ENCODE results near the gene ARL14EPL. TPM values are rescaled to one million over a fixed set of nuclear protein-coding genes. Genes with fewer than 3 reads are reported as not detected.

The ARL14EPL gene
- polyA plus RNA-seq, 4 donors: 0.06 TPM; not detected in 3

- no peaks in the 10 kb centered on the region for H3K9me3 ChIP-seq (ENCODE audit: control insufficient read depth in 2 of 2, insufficient read depth in 1 of 2, low read depth in 1 of 2, low read length in 1 of 2)
- WGBS, 3 donors: 75 to 89% (median 80%) methylated on average over 3 of the region's 3 CpGs
- no peaks in the 10 kb centered on the region for H3K4me1 ChIP-seq (ENCODE audit: control insufficient read depth in 3 of 3, insufficient read depth in 2 of 3, low read depth in 1 of 3, low read length in 2 of 3)
- H3K4me3 ChIP-seq (ENCODE audit: low read depth in 1 of 3, low read length in 3 of 3): no peak overlapping the region
- H3K36me3 ChIP-seq (ENCODE audit: control insufficient read depth in 3 of 3, insufficient read depth in 2 of 3, low read depth in 1 of 3, low read length in 3 of 3): no peaks in the 10 kb centered on the region
- DNase-seq: no peak
- peaks cover 0 to 6% (median 0%) of the 10 kb centered on the region in 3 donors for H3K27me3 ChIP-seq (ENCODE audit: control insufficient read depth in 3 of 3, insufficient read depth in 3 of 3, low read length in 3 of 3)
- no peak for FAIRE-seq
- H3K27ac ChIP-seq (ENCODE audit: low read depth in 1 of 3, low read length in 2 of 3): no peak overlapping the region
These were observed 22.5 kb upstream of the ARL14EPL start for GRCh38 chr5:116009806-116010205.

- no peak for FAIRE-seq
- no peaks in the 10 kb centered on the region for H3K4me1 ChIP-seq (ENCODE audit: control insufficient read depth in 3 of 3, insufficient read depth in 2 of 3, low read depth in 1 of 3, low read length in 2 of 3)
These were observed 21.2 kb upstream of the ARL14EPL start for GRCh38 chr5:116011046-116011445.

GRCh38 chr5:116013207-116013785 is 19.0 kb upstream of the ARL14EPL start:
- FAIRE-seq (no peak), DNase-seq (no peak)
- H3K36me3 ChIP-seq (ENCODE audit: control insufficient read depth in 3 of 3, insufficient read depth in 2 of 3, low read depth in 1 of 3, low read length in 3 of 3): no peaks in the 10 kb centered on the region
- WGBS, 3 donors: 57 to 66% (median 58%) methylated on average over 6 of the region's 6 CpGs
- H3K4me3 ChIP-seq (ENCODE audit: low read depth in 1 of 3, low read length in 3 of 3): no peak overlapping the region
- H3K4me1 ChIP-seq (ENCODE audit: control insufficient read depth in 3 of 3, insufficient read depth in 2 of 3, low read depth in 1 of 3, low read length in 2 of 3): no peaks in the 10 kb centered on the region
- no peak overlapping the region for H3K27ac ChIP-seq (ENCODE audit: low read depth in 1 of 3, low read length in 2 of 3)
- no peaks in the 10 kb centered on the region for H3K9me3 ChIP-seq (ENCODE audit: control insufficient read depth in 2 of 2, insufficient read depth in 1 of 2, low read depth in 1 of 2, low read length in 1 of 2)
- H3K27me3 ChIP-seq (ENCODE audit: control insufficient read depth in 3 of 3, insufficient read depth in 3 of 3, low read length in 3 of 3): peaks cover 0 to 6% (median 0%) of the 10 kb centered on the region in 3 donors

More at GRCh38 chr5:116011046-116011445, 21.2 kb upstream of the ARL14EPL start:
- H3K27ac ChIP-seq (ENCODE audit: low read depth in 1 of 3, low read length in 2 of 3): no peak overlapping the region
- no peak for DNase-seq
- no peaks in the 10 kb centered on the region for H3K9me3 ChIP-seq (ENCODE audit: control insufficient read depth in 2 of 2, insufficient read depth in 1 of 2, low read depth in 1 of 2, low read length in 1 of 2)
- no peaks in the 10 kb centered on the region for H3K36me3 ChIP-seq (ENCODE audit: control insufficient read depth in 3 of 3, insufficient read depth in 2 of 3, low read depth in 1 of 3, low read length in 3 of 3)
- H3K4me3 ChIP-seq (ENCODE audit: low read depth in 1 of 3, low read length in 3 of 3): no peak overlapping the region
- H3K27me3 ChIP-seq (ENCODE audit: control insufficient read depth in 3 of 3, insufficient read depth in 3 of 3, low read length in 3 of 3): peaks cover 0 to 6% (median 0%) of the 10 kb centered on the region in 3 donors

GRCh38 chr5:116013936-116014335 is 18.3 kb upstream of the ARL14EPL start:
- Histone ChIP-seq H3K9me3 (ENCODE audit: control insufficient read depth in 2 of 2, insufficient read depth in 1 of 2, low read depth in 1 of 2, low read length in 1 of 2) (no peaks in the 10 kb centered on the region), H3K27me3 (ENCODE audit: control insufficient read depth in 3 of 3, insufficient read depth in 3 of 3, low read length in 3 of 3) (peaks cover 0 to 6% (median 0%) of the 10 kb centered on the region in 3 donors), H3K36me3 (ENCODE audit: control insufficient read depth in 3 of 3, insufficient read depth in 2 of 3, low read depth in 1 of 3, low read length in 3 of 3) (no peaks in the 10 kb centered on the region), H3K4me1 (ENCODE audit: control insufficient read depth in 3 of 3, insufficient read depth in 2 of 3, low read depth in 1 of 3, low read length in 2 of 3) (no peaks in the 10 kb centered on the region), H3K27ac (ENCODE audit: low read depth in 1 of 3, low read length in 2 of 3) (no peak overlapping the region), H3K4me3 (ENCODE audit: low read depth in 1 of 3, low read length in 3 of 3) (no peak overlapping the region)
- FAIRE-seq (no peak), DNase-seq (no peak)

GRCh38 chr5:116023619-116024018 is 8.7 kb upstream of the ARL14EPL start:
- no peak for DNase-seq
- H3K27me3 ChIP-seq (ENCODE audit: control insufficient read depth in 3 of 3, insufficient read depth in 3 of 3, low read length in 3 of 3): no peaks in the 10 kb centered on the region
- FAIRE-seq: no peak
- no peak overlapping the region for H3K27ac ChIP-seq (ENCODE audit: low read depth in 1 of 3, low read length in 2 of 3)
- no peaks in the 10 kb centered on the region for H3K4me1 ChIP-seq (ENCODE audit: control insufficient read depth in 3 of 3, insufficient read depth in 2 of 3, low read depth in 1 of 3, low read length in 2 of 3)
- H3K4me3 ChIP-seq (ENCODE audit: low read depth in 1 of 3, low read length in 3 of 3): no peak overlapping the region
- no peaks in the 10 kb centered on the region for H3K9me3 ChIP-seq (ENCODE audit: control insufficient read depth in 2 of 2, insufficient read depth in 1 of 2, low read depth in 1 of 2, low read length in 1 of 2)
- no peaks in the 10 kb centered on the region for H3K36me3 ChIP-seq (ENCODE audit: control insufficient read depth in 3 of 3, insufficient read depth in 2 of 3, low read depth in 1 of 3, low read length in 3 of 3)

GRCh38 chr5:116025866-116026265 is 6.4 kb upstream of the ARL14EPL start:
- H3K36me3 ChIP-seq (ENCODE audit: control insufficient read depth in 3 of 3, insufficient read depth in 2 of 3, low read depth in 1 of 3, low read length in 3 of 3): no peaks in the 10 kb centered on the region
- no peaks in the 10 kb centered on the region for H3K4me1 ChIP-seq (ENCODE audit: control insufficient read depth in 3 of 3, insufficient read depth in 2 of 3, low read depth in 1 of 3, low read length in 2 of 3)
- H3K9me3 ChIP-seq (ENCODE audit: control insufficient read depth in 2 of 2, insufficient read depth in 1 of 2, low read depth in 1 of 2, low read length in 1 of 2): no peaks in the 10 kb centered on the region
- no peak overlapping the region for H3K27ac ChIP-seq (ENCODE audit: low read depth in 1 of 3, low read length in 2 of 3)
- H3K27me3 ChIP-seq (ENCODE audit: control insufficient read depth in 3 of 3, insufficient read depth in 3 of 3, low read length in 3 of 3): no peaks in the 10 kb centered on the region
- 58 to 86% (median 82%) methylated on average over 1 of the region's 1 CpG for WGBS, 3 donors
- H3K4me3 ChIP-seq (ENCODE audit: low read depth in 1 of 3, low read length in 3 of 3): no peak overlapping the region
- DNase-seq (no peak), FAIRE-seq (no peak)

- no peak overlapping the region for H3K4me3 ChIP-seq (ENCODE audit: low read depth in 1 of 3, low read length in 3 of 3)
- 73 to 75% (median 74%) methylated on average over 3 of the region's 3 CpGs for WGBS, 3 donors
- DNase-seq (no peak), FAIRE-seq (no peak)
- H3K27ac ChIP-seq (ENCODE audit: low read depth in 1 of 3, low read length in 2 of 3): no peak overlapping the region
- H3K4me1 ChIP-seq (ENCODE audit: control insufficient read depth in 3 of 3, insufficient read depth in 2 of 3, low read depth in 1 of 3, low read length in 2 of 3): no peaks in the 10 kb centered on the region
- peaks cover 0 to 3% (median 0%) of the 10 kb centered on the region in 3 donors for H3K27me3 ChIP-seq (ENCODE audit: control insufficient read depth in 3 of 3, insufficient read depth in 3 of 3, low read length in 3 of 3)
- H3K36me3 ChIP-seq (ENCODE audit: control insufficient read depth in 3 of 3, insufficient read depth in 2 of 3, low read depth in 1 of 3, low read length in 3 of 3): no peaks in the 10 kb centered on the region
- no peaks in the 10 kb centered on the region for H3K9me3 ChIP-seq (ENCODE audit: control insufficient read depth in 2 of 2, insufficient read depth in 1 of 2, low read depth in 1 of 2, low read length in 1 of 2)
These were observed 719 bp downstream of the ARL14EPL start for GRCh38 chr5:116032991-116033390.

- FAIRE-seq (no peak), DNase-seq (no peak)
- Histone ChIP-seq H3K9me3 (ENCODE audit: control insufficient read depth in 2 of 2, insufficient read depth in 1 of 2, low read depth in 1 of 2, low read length in 1 of 2) (no peaks in the 10 kb centered on the region), H3K4me3 (ENCODE audit: low read depth in 1 of 3, low read length in 3 of 3) (no peak overlapping the region), H3K27me3 (ENCODE audit: control insufficient read depth in 3 of 3, insufficient read depth in 3 of 3, low read length in 3 of 3) (peaks cover 0 to 3% (median 0%) of the 10 kb centered on the region in 3 donors), H3K36me3 (ENCODE audit: control insufficient read depth in 3 of 3, insufficient read depth in 2 of 3, low read depth in 1 of 3, low read length in 3 of 3) (no peaks in the 10 kb centered on the region), H3K27ac (ENCODE audit: low read depth in 1 of 3, low read length in 2 of 3) (no peak overlapping the region), H3K4me1 (ENCODE audit: control insufficient read depth in 3 of 3, insufficient read depth in 2 of 3, low read depth in 1 of 3, low read length in 2 of 3) (no peaks in the 10 kb centered on the region)
- 81 to 87% (median 85%) methylated on average over 5 of the region's 5 CpGs for WGBS, 3 donors
These were observed 2.9 kb downstream of the ARL14EPL start for GRCh38 chr5:116035123-116035522.

- no peak for FAIRE-seq
- no peaks in the 10 kb centered on the region for H3K4me1 ChIP-seq (ENCODE audit: control insufficient read depth in 3 of 3, insufficient read depth in 2 of 3, low read depth in 1 of 3, low read length in 2 of 3)
- H3K27ac ChIP-seq (ENCODE audit: low read depth in 1 of 3, low read length in 2 of 3): no peak overlapping the region
- H3K9me3 ChIP-seq (ENCODE audit: control insufficient read depth in 2 of 2, insufficient read depth in 1 of 2, low read depth in 1 of 2, low read length in 1 of 2): no peaks in the 10 kb centered on the region
- no peaks in the 10 kb centered on the region for H3K36me3 ChIP-seq (ENCODE audit: control insufficient read depth in 3 of 3, insufficient read depth in 2 of 3, low read depth in 1 of 3, low read length in 3 of 3)
- peaks cover 0 to 7% (median 0%) of the 10 kb centered on the region in 3 donors for H3K27me3 ChIP-seq (ENCODE audit: control insufficient read depth in 3 of 3, insufficient read depth in 3 of 3, low read length in 3 of 3)
- no peak for DNase-seq
- H3K4me3 ChIP-seq (ENCODE audit: low read depth in 1 of 3, low read length in 3 of 3): no peak overlapping the region
- 57 to 70% (median 65%) methylated on average over 3 of the region's 3 CpGs for WGBS, 3 donors
These were observed 5.1 kb downstream of the ARL14EPL start for GRCh38 chr5:116037236-116037822.

Data from small intestine (tissue), 7 donors.